GM23338 (cell line): Measurements from ENCODE around the gene IL6ST.
"Not testable (repeated sequence)": the region's sequence is repeated elsewhere in the genome, so short reads cannot be mapped to it uniquely, and the experiment has no call there.

Experiments
- ZNF114 ChIP-seq: fragments of 250-450 bp; sonication (Bioruptor Pico); IDR thresholded peaks from 2 replicates; pipeline ENCODE4 v1.5.0; 2020; ENCODE audit warnings: mild to moderate bottlenecking, moderate library complexity
- TF ChIP-seq, protein P1 (sequence below), 2 experiments: fragments of 200-600 bp in 1 of 2; sonication (generic) in 1 of 2; conservative IDR thresholded peaks; 2 replicates each; pipeline versions ENCODE4 v1.5.1 to v1.6.1; 2016 to 2017; ENCODE audit warnings: antibody characterized with exemption in 2 of 2, low read depth in 2 of 2, mild to moderate bottlenecking in 2 of 2, moderate library complexity in 1 of 2

DNA sequence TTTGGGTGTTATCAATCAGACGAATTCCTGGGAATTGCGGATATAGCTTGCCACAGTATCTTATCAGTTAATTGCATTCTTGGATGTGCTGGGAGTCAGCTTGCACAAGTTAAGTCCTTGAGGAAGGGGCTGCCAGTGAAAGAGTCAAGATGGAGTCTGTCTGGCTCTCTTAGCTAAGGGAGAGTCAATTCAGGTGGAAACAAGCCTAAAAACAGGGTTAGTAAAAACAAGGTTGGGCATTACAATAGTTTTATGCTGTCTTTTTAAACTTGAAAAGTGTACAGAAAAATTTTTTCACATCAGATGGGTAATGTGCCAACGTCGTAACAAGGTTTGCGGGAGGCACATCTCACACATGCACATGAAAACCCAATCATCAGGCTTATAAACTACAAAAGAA lies 5.5 kb upstream of the IL6ST start:
- TF ChIP-seq, protein P1, sequence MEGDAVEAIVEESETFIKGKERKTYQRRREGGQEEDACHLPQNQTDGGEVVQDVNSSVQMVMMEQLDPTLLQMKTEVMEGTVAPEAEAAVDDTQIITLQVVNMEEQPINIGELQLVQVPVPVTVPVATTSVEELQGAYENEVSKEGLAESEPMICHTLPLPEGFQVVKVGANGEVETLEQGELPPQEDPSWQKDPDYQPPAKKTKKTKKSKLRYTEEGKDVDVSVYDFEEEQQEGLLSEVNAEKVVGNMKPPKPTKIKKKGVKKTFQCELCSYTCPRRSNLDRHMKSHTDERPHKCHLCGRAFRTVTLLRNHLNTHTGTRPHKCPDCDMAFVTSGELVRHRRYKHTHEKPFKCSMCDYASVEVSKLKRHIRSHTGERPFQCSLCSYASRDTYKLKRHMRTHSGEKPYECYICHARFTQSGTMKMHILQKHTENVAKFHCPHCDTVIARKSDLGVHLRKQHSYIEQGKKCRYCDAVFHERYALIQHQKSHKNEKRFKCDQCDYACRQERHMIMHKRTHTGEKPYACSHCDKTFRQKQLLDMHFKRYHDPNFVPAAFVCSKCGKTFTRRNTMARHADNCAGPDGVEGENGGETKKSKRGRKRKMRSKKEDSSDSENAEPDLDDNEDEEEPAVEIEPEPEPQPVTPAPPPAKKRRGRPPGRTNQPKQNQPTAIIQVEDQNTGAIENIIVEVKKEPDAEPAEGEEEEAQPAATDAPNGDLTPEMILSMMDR (conservative IDR thresholded peaks at IDR 0.05; ENCODE audit: low read depth in 2 of 2): not testable (repeated sequence)
- TF ChIP-seq ZNF114: not testable (repeated sequence)
